Stimulated activated CD4-positive, alpha-beta T cell treated with anti-CD3 and anti-CD28 coated beads, Interleukin-1b, Interleukin-23, amount 100 ng/mL, for 24 hours (primary cell): ENCODE data around the gene CCDC191.

Experiments
- DNase-seq, 4 experiments: peaks; one replicate each; pipeline ENCODE4 v3.0.0-alpha.2; 2020; ENCODE audit warnings: low read depth in 4 of 4, low spot score in 1 of 4

CCDC191 gene

GRCh38 chr3:113968986-113969385, 87.3 kb downstream of the CCDC191 start:
- DNase-seq: no peak

- DNase-seq: no peak
Measured at GRCh38 chr3:113966172-113966571, 90.2 kb downstream of the CCDC191 start.

GRCh38 chr3:113963879-113964278, 92.4 kb downstream of the CCDC191 start:
- no peak for DNase-seq

GRCh38 chr3:113954091-113954685, 102.1 kb downstream of the CCDC191 start:
- DNase-seq: no peak

- no peak for DNase-seq
Measured at GRCh38 chr3:113953677-113954076, 102.6 kb downstream of the CCDC191 start.

- no peak for DNase-seq
Measured at GRCh38 chr3:113952921-113953320, 103.4 kb downstream of the CCDC191 start.

GRCh38 chr3:113948015-113948917, 108.1 kb downstream of the CCDC191 start:
- peak in 2 of 4 experiments; percentile 9 to 23 for DNase-seq

GRCh38 chr3:113947372-113948014, 108.8 kb downstream of the CCDC191 start, which contains the start of gene ZDHHC23:
Gene ZDHHC23, plus strand, starts transcription at chr3:113948013. Its CDS starts 790 bp downstream, at chr3:113948803.
- DNase-seq: peak; percentile 25 to 51 (median 34)

GRCh38 chr3:113946831-113947230, 109.5 kb downstream of the CCDC191 start:
- no peak for DNase-seq

GRCh38 chr3:113927556-113927955, 128.8 kb downstream of the CCDC191 start:
- no peak for DNase-seq

- no peak for DNase-seq
Measured at GRCh38 chr3:113914646-113915045, 141.7 kb downstream of the CCDC191 start.
